Subcutaneous abdominal adipose tissue (tissue), 5 donors: Measurements from ENCODE around the gene MIOX.
A peak's percentile ranks its signal among the peaks of the same experiment; 100 is the strongest.

ENCODE experiments used
- H3K27ac ChIP-seq: one replicate; pipeline ENCODE4 v1.7.0; 2013; ENCODE audit warnings: low read depth, mild to moderate bottlenecking, inconsistent platforms, low read length, moderate library complexity
- H3K27me3 ChIP-seq, 5 donors: one replicate each; pipeline ENCODE4 v1.7.0; 2013; ENCODE audit warnings: low read length in 5 of 5, inconsistent platforms in 1 of 5; ENCODE audit not compliant: control insufficient read depth in 5 of 5, insufficient read depth in 4 of 5
- H3K36me3 ChIP-seq, 5 donors: one replicate each; pipeline ENCODE4 v1.7.0; 2013; ENCODE audit warnings: low read length in 5 of 5; ENCODE audit not compliant: control insufficient read depth in 5 of 5, insufficient read depth in 5 of 5
- H3K4me1 ChIP-seq, 5 donors: one replicate each; pipeline ENCODE4 v1.7.0; 2013; ENCODE audit warnings: low read length in 5 of 5, mild to moderate bottlenecking in 3 of 5, moderate library complexity in 1 of 5; ENCODE audit not compliant: control insufficient read depth in 5 of 5, insufficient read depth in 5 of 5
- H3K4me3 ChIP-seq, 5 donors: one replicate each; pipeline ENCODE4 v1.7.0; 2013; ENCODE audit warnings: low read length in 5 of 5, low read depth in 1 of 5
- H3K9ac ChIP-seq, 5 donors: one replicate each; pipeline ENCODE4 v1.7.0; 2013; ENCODE audit warnings: low read length in 5 of 5, mild to moderate bottlenecking in 4 of 5, moderate library complexity in 3 of 5
- H3K9me3 ChIP-seq, 5 donors: one replicate each; pipeline ENCODE4 v1.7.0; 2013; ENCODE audit warnings: low read length in 5 of 5; ENCODE audit not compliant: control insufficient read depth in 5 of 5
- donor health status: healthy.
- donor health status: healthy.
- donor health status: healthy.
- donor health status: healthy.
- donor health status: healthy.

Gene MIOX

DNA sequence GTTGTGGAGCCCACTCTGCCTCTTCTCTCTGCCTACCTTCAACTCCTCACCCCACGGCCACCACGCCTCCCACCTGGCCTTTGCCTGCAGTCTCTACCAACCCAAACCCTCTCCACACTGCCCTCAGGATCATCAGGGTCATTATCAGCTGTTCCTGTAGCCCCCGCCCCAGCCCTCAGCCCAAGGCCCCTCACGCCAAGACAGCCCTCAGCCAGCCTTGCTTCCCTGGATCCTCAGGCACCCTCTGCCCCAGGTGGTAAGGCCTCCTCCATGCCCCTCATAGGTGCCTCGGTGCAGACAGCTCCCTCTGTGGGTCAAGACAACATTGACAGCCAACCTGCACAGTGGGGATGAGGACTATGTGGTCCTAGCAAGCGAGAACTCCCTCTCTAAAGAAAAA, 13.6 kb upstream of the MIOX start:
- H3K36me3 ChIP-seq = peaks cover 0 to 2% (median under 1%) of the 10 kb centered on the region in 5 donors
- H3K4me3 ChIP-seq = peak overlapping the region; percentile 49 to 79 (median 76)
- peaks cover 12 to 62% (median 49%) of the 10 kb centered on the region in 5 donors for H3K4me1 ChIP-seq
- no peaks in the 10 kb centered on the region for H3K27me3 ChIP-seq
- no peak overlapping the region for H3K27ac ChIP-seq
- H3K9ac ChIP-seq = peak overlapping the region; percentile 66 to 87 (median 79)
- no peaks in the 10 kb centered on the region for H3K9me3 ChIP-seq

DNA sequence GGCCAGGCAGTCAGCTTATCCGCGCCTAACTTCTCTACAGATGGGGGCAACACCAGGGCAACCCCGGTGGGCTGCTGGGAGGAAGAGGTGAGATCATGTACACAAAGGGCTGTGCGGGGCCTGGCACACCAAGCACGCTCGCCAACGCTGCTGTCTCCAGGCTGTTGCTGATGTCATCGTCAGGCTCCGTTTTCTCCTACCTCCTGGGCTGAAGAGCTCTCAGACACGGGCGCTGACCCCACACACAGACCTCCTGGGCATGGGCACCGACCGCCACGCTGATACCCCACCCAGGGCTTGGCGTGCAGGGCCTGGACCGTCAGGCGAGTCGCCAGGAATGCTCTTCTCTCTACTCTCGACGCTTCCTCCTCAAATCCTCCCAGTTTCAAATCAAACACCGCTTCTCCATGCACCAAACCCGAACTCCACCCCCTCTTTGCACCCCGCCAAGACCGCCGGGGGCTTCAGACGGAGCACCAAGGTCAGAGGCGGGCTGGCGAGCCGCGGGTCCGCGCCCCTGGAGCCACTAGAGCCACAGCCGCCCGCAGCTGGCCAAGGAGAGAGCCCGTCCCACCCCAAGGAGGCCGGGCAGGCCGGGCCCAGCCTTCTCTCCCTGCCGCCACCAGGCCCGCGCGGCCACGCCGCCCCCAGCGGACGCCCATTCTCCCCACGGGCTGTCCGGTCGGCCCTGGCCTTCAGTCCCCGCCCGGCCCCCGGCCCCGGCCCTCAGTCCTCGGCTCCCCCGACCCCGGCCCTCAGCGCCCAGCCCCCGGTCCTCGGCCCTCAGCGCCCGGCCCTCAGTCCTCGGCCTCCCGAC, 12.6 kb upstream of the MIOX start:
- H3K4me1 ChIP-seq = peaks cover 12 to 59% (median 49%) of the 10 kb centered on the region in 5 donors
- no peak overlapping the region for H3K27ac ChIP-seq
- peak overlapping the region; percentile 66 to 87 (median 79) for H3K9ac ChIP-seq

DNA sequence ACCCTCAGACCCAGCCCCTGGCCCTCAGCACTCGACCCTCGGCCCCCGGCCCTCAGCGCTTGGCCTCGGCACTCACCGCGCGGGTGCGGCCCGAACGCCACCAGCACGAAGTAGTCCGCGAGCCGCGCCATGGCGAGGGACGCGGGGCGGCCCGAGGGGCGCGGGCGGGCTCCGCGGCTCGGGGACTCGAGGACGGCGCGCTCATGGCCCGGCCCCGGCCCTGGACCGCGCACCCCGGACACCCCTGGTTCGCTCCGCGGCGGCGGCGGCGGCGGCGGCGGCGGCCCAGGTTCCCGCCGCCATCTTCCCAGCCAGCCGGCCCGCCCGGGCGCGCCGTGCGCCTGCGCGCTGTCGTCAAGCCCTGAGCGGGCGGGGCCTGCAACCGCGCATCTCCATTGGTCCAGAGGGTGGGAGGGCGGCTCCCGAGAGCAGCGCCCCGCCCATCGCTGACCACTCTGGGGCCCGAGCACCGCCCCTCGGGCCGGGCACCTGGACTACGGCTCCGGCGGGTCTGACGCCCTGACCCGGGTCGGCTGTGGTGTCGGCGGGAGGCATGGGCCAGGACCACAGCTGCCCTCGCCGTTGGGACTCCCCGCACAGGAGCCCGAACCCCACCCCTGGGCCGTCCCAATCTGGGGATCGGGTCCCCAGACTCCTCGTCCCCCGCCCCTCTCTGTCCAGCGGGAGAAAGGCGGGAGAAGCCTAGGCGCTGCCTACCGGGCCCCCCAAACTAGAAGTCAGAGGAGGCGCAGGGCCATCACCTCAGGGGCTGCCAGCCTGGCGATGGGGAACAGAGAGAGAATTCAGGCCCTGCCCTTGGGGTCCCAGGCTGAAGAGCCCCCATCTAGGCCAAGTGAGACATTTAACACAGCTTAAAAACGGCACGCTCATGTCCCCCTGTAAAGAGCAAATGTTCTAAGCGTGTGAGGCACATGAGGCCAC, 11.7 kb upstream of the MIOX start, which contains the start of gene SBF1:
Gene SBF1 (minus strand): TSS at position 326 of the 942 bp plus-strand sequence. CDS start 195 bp downstream, at position 131.
- H3K4me3 ChIP-seq = peak within 1 kb of the TSS; percentile 49 to 79 (median 76)
- H3K36me3 ChIP-seq = no peaks in the 10 kb centered on the region
- H3K4me1 ChIP-seq = peaks cover 12 to 50% (median 47%) of the 10 kb centered on the region in 5 donors
- peak within 1 kb of the TSS; percentile 71 to 87 (median 79) for H3K9ac ChIP-seq
- no peak within 1 kb of the TSS for H3K27ac ChIP-seq
- H3K9me3 ChIP-seq = no peaks in the 10 kb centered on the region
- peaks cover 0 to 4% (median 1%) of the 10 kb centered on the region in 5 donors for H3K27me3 ChIP-seq

More for the DNA sequence above, 12.6 kb upstream of the MIOX start:
- Histone ChIP-seq H3K4me3 (peak overlapping the region; percentile 49 to 79 (median 76)), H3K36me3 (no peaks in the 10 kb centered on the region), H3K9me3 (no peaks in the 10 kb centered on the region), H3K27me3 (no peaks in the 10 kb centered on the region)

DNA sequence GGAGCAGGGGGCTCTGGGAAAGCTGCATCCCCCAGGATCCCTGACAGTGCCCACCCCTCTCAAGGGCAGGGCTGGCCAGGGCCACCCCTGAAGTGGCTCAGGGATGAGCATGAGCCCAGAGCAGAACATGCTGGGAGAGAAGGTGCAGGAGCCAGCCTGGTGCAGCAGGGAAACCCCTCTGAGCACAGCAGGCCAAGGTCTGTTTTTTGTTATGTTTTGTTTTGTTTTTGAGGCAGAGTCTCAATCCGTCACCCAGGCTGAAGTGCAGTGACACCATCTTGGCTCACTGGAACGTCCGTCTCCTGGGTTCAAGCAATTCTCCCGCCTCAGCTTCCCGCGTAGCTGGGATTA, 11.0 kb upstream of the MIOX start:
- Histone ChIP-seq H3K36me3 (no peaks in the 10 kb centered on the region), H3K4me3 (peak overlapping the region in 3 of 5 donors; percentile 62 to 70 (median 66)), H3K27me3 (peaks cover 5 to 10% (median 6%) of the 10 kb centered on the region in 5 donors), H3K9me3 (no peaks in the 10 kb centered on the region), H3K4me1 (peaks cover 10 to 43% (median 40%) of the 10 kb centered on the region in 5 donors), H3K9ac (peak overlapping the region in 4 of 5 donors; percentile 71 to 80 (median 75)), H3K27ac (no peak overlapping the region)

DNA sequence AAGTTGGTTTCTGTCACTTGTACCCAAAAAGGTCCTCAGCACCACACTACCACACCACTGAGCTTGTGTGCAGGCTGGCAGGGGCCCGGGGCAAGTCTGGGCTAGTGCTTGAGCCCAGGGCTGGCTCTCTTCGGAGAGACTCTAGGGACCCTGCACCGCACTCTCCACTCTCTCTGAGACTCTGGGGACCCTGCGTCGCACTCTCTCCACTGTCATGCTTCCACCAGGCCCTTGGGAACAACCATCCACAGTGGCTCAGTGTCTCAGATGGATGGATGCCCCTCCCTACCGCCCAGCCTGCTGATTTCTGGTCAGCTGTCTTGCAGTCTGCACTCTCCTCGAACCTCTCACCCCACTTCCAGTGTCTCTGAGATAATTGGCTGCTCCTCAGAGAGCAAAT, 9.8 kb upstream of the MIOX start:
- no peaks in the 10 kb centered on the region for H3K36me3 ChIP-seq
- no peak overlapping the region for H3K4me3 ChIP-seq
- no peak overlapping the region for H3K27ac ChIP-seq
- H3K4me1 ChIP-seq = peaks cover 9 to 39% (median 32%) of the 10 kb centered on the region in 5 donors
- no peaks in the 10 kb centered on the region for H3K9me3 ChIP-seq
- H3K27me3 ChIP-seq = peaks cover 6 to 17% (median 13%) of the 10 kb centered on the region in 5 donors
- H3K9ac ChIP-seq = no peak overlapping the region

DNA sequence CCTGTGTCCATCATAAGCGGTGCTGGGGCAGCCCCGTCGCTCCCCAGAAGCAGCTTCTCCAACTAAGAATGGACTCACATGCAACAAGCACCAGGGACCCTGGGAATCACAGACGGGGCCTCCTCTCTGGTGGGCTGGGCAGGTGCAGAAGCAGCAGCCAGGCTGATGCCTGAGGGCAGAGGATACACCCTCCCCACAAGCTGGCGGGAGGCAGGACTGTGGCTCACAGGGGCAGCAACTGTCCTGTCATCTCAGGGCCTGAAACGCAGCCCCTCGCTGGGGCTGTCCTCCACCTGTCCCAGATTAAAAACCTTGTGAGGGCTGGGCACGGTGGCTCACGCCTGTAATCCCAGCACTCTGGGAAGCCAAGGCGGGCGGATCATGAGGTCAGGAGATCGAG, 8.7 kb upstream of the MIOX start:
- H3K27ac ChIP-seq = no peak overlapping the region
- H3K9ac ChIP-seq = no peak overlapping the region
- H3K9me3 ChIP-seq = no peaks in the 10 kb centered on the region
- H3K4me1 ChIP-seq = peaks cover 6 to 34% (median 26%) of the 10 kb centered on the region in 5 donors
- H3K36me3 ChIP-seq = no peaks in the 10 kb centered on the region
- no peak overlapping the region for H3K4me3 ChIP-seq
- H3K27me3 ChIP-seq = peaks cover 17 to 27% (median 23%) of the 10 kb centered on the region in 5 donors

DNA sequence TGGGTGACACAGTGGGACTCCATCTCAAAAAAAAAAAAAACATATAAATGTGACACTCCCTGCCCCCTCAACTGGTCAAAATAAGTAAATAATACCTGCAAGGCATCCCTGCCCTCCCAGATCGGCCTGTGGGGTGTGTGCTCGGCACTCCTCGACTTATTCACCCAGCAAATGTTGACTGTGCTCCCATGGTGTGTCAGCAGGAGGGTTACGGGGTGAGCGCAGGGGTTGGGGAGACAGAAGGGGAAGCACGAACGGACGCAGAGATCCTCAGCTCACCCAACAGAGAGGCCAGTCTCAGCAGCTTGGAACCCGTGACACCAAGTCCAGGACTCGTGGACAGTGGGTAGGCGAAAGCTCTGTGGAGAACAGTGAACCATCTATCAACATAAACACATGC, 6.9 kb upstream of the MIOX start:
- Histone ChIP-seq H3K9me3 (no peaks in the 10 kb centered on the region), H3K9ac (no peak overlapping the region), H3K36me3 (no peaks in the 10 kb centered on the region), H3K27ac (no peak overlapping the region), H3K4me1 (peaks cover 0 to 20% (median 13%) of the 10 kb centered on the region in 5 donors), H3K4me3 (no peak overlapping the region), H3K27me3 (peaks cover 25 to 43% (median 34%) of the 10 kb centered on the region in 5 donors)

DNA sequence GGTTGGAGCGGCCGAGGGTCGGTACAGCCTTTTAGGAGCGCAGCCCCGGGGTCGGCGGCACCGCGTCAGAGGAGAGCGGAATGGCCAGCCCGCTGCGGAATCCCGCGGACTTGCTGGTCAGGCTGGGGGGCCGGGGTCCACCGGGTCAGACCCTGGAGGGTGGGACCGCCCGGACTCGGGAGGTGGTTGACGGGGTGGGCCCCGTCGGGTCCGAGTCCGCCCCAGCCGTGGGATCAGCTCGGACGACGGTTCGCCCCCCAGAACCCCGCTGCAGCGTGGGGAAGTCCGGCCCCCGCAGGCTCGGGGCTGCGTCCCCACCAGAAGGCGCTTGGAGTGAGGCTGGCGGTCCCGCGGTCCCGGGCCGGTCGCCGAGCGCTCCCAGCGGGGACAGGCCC, 5.6 kb upstream of the MIOX start:
- Histone ChIP-seq H3K27me3 (peaks cover 25 to 51% (median 35%) of the 10 kb centered on the region in 5 donors), H3K9ac (no peak overlapping the region), H3K36me3 (no peaks in the 10 kb centered on the region), H3K4me1 (peaks cover 0 to 14% (median 8%) of the 10 kb centered on the region in 5 donors), H3K27ac (no peak overlapping the region), H3K4me3 (peak overlapping the region in 3 of 5 donors; percentile 40 to 58 (median 42)), H3K9me3 (no peaks in the 10 kb centered on the region)

DNA sequence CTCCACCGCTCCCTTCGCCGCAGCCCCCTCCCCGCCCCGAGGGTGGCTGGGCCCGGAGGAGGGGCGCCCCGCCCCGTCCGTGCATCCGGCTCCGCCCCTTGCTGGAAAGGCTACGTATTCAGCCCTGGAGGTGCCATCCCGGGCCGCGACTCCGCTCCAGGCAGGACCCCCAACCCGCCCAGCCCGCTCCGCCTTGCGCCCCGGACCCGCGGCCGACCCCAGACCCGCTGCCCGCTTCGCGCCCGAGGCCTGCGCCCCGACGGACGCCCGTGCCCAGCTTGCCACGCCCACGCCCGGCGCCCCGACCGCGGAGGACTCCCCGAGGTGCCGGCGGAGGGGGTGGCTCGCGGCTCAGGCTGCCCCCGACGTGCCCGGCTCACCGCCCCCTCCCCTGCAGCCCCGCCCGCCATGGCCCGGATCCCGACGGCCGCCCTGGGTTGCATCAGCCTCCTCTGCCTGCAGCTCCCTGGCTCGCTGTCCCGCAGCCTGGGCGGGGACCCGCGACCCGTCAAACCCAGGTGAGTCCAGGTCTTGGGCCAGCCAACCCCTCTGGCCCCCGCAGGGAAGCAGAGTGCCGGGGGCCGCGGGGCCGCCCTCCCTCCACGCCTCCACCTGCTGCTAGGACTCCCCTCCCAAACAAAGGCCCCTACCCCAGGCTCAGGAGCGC, 5.1 kb upstream of the MIOX start, which contains the start of gene ADM2:
Gene ADM2 (plus strand): TSS at position 104 of the 667 bp plus-strand sequence. CDS start 305 bp downstream, at position 409.
- H3K4me3 ChIP-seq = peak within 1 kb of the TSS in 3 of 5 donors; percentile 40 to 58 (median 42)
- H3K27me3 ChIP-seq = peaks cover 28 to 56% (median 35%) of the 10 kb centered on the region in 5 donors
- no peaks in the 10 kb centered on the region for H3K9me3 ChIP-seq
- H3K27ac ChIP-seq = no peak within 1 kb of the TSS
- H3K36me3 ChIP-seq = no peaks in the 10 kb centered on the region
- peaks cover 0 to 14% (median 8%) of the 10 kb centered on the region in 5 donors for H3K4me1 ChIP-seq
- H3K9ac ChIP-seq = no peak within 1 kb of the TSS
